ENCODE measurements around the gene SREBF1. TPM values are rescaled to one million over a fixed set of nuclear protein-coding genes. Genes with fewer than 3 reads are reported as not detected.

SREBF1 gene
- total RNA-seq, 3 donors from 2014 or later (not counting 1 experiment from before 2014, with no cell fraction given) = 80.7 to 208 (median 119) TPM

DNA sequence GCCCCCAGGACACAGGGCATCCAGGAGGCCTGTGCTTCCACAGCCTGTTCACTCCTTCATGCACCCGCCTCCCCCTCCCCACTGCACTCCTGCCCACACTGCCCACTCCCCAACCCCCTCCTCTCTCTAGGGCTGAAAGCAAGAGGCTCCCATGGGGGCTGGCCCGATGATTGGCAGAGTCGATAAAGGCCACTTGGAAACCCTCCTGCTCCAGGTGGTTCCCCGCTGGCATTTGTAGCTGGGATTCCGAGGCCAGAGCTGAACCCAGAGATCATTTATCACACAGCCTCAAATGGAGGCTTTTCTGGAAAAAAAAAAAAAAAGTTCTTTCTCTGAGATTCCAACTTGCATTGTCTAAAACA, 74.1 kb downstream of the SREBF1 start:
- DNase-seq (no peak), ATAC-seq (no peak)
- Mint-ChIP-seq H3K4me1 (peaks cover 41 to 52% of the 10 kb centered on the region in 2 donors), H3K27me3 (ENCODE audit: low read depth in 2 of 2) (no peaks in the 10 kb centered on the region), H3K36me3 (no peaks in the 10 kb centered on the region), H3K27ac (no peak overlapping the region), H3K4me3 (no peak overlapping the region), H3K9me3 (no peaks in the 10 kb centered on the region)
- Histone ChIP-seq H3K9me3 (ENCODE audit: control insufficient read depth, insufficient read depth, low read length) (no peaks in the 10 kb centered on the region), H3K36me3 (ENCODE audit: control insufficient read depth, insufficient read depth, low read length) (peaks cover 2% of the 10 kb centered on the region), H3K27me3 (ENCODE audit: control insufficient read depth, insufficient read depth, low read length) (no peaks in the 10 kb centered on the region), H3K4me1 (ENCODE audit: control insufficient read depth, insufficient read depth, low read length) (peaks cover 54% of the 10 kb centered on the region), H3K27ac (ENCODE audit: low read length) (no peak overlapping the region), H3K4me3 (ENCODE audit: low read length) (no peak overlapping the region)
- TF ChIP-seq, protein P1, sequence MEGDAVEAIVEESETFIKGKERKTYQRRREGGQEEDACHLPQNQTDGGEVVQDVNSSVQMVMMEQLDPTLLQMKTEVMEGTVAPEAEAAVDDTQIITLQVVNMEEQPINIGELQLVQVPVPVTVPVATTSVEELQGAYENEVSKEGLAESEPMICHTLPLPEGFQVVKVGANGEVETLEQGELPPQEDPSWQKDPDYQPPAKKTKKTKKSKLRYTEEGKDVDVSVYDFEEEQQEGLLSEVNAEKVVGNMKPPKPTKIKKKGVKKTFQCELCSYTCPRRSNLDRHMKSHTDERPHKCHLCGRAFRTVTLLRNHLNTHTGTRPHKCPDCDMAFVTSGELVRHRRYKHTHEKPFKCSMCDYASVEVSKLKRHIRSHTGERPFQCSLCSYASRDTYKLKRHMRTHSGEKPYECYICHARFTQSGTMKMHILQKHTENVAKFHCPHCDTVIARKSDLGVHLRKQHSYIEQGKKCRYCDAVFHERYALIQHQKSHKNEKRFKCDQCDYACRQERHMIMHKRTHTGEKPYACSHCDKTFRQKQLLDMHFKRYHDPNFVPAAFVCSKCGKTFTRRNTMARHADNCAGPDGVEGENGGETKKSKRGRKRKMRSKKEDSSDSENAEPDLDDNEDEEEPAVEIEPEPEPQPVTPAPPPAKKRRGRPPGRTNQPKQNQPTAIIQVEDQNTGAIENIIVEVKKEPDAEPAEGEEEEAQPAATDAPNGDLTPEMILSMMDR (IDR thresholded peaks at IDR 0.05) = no peak
- 93% methylated on average over 5 of the region's 5 CpGs for WGBS (ENCODE audit: insufficient coverage)
- intact Hi-C loops (cut with micrococcal nuclease) = no loop called here

Other genes with a start within 250 kb of the SREBF1 start
- gene PEMT, start 245.3 kb downstream of the SREBF1 start, total RNA-seq = 10 to 100 TPM; 10.3 to 13.6 (median 12.6) TPM
- gene RAI1, start 155.5 kb downstream of the SREBF1 start, total RNA-seq = 10 to 100 TPM; 39.8 to 55.0 (median 49.4) TPM
- gene TOM1L2, start 135.4 kb upstream of the SREBF1 start, total RNA-seq = 10 to 100 TPM; 35.7 to 43.2 (median 35.7) TPM
- under 1 TPM in 2 of 3 donors, not detected in 1; 0.26 to 0.78 TPM for gene DRC3, start 135.9 kb upstream of the SREBF1 start, total RNA-seq
- 10 to 100 TPM; 31.4 to 43.4 (median 41.5) TPM for gene ATPAF2, start 202.2 kb upstream of the SREBF1 start, total RNA-seq
- gene GID4, start 202.4 kb upstream of the SREBF1 start, total RNA-seq = 1 to 10 TPM; 6.6 to 10.0 (median 6.9) TPM

All from natural killer cell (primary cell).